ENCODE measurements around the gene AFAP1L2.

- TF ChIP-seq CTCF (IDR thresholded peaks at IDR 0.05) (no peak), POLR2A (IDR thresholded peaks at IDR 0.05) (no peak), EP300 (IDR thresholded peaks at IDR 0.05) (no peak)
Measured at GRCh38 chr10:114289096-114289436, 115.2 kb downstream of the AFAP1L2 start.
